NCI-H2196 (cell line): ENCODE measurements around the gene SGPP2.

Experiments used
- DNase-seq: peaks from one replicate; lab custom pipeline; 2025; ENCODE audit not compliant: unreplicated experiment; lab: John Stamatoyannopoulos, UW

SGPP2 gene

GRCh38 chr2:222470802-222471468, 46.6 kb downstream of the SGPP2 start:
- no peak for DNase-seq

GRCh38 chr2:222477962-222478608, 53.7 kb downstream of the SGPP2 start:
- DNase-seq: no peak

GRCh38 chr2:222479859-222480258, 55.5 kb downstream of the SGPP2 start:
- no peak for DNase-seq

- no peak for DNase-seq
Observed at GRCh38 chr2:222480497-222480896, 56.2 kb downstream of the SGPP2 start.

GRCh38 chr2:222481941-222482340, 57.6 kb downstream of the SGPP2 start:
- no peak for DNase-seq

GRCh38 chr2:222483513-222484039, 59.2 kb downstream of the SGPP2 start:
- DNase-seq: no peak

GRCh38 chr2:222485367-222486211, 61.2 kb downstream of the SGPP2 start:
- DNase-seq: no peak

- no peak for DNase-seq
Observed at GRCh38 chr2:222490131-222490530, 65.8 kb downstream of the SGPP2 start.

- DNase-seq: no peak
Observed at GRCh38 chr2:222492683-222493082, 68.3 kb downstream of the SGPP2 start.

- no peak for DNase-seq
Observed at GRCh38 chr2:222494104-222494739, 69.9 kb downstream of the SGPP2 start.

- no peak for DNase-seq
Observed at GRCh38 chr2:222495388-222495787, 71.0 kb downstream of the SGPP2 start.

GRCh38 chr2:222499226-222499625, 74.9 kb downstream of the SGPP2 start:
- DNase-seq: no peak

- DNase-seq: no peak
Observed at GRCh38 chr2:222504191-222504590, 79.8 kb downstream of the SGPP2 start.

GRCh38 chr2:222504719-222505118, 80.4 kb downstream of the SGPP2 start:
- no peak for DNase-seq

GRCh38 chr2:222506230-222506935, 82.0 kb downstream of the SGPP2 start:
- DNase-seq: no peak

GRCh38 chr2:222514901-222515300, 90.6 kb downstream of the SGPP2 start:
- no peak for DNase-seq

GRCh38 chr2:222518570-222519381, 94.4 kb downstream of the SGPP2 start:
- no peak for DNase-seq

GRCh38 chr2:222521099-222521498, 96.8 kb downstream of the SGPP2 start:
- no peak for DNase-seq

GRCh38 chr2:222522082-222522481, 97.7 kb downstream of the SGPP2 start:
- DNase-seq: no peak
